PC-3 (cell line): ENCODE data around the gene ILK. TPM values are rescaled to one million over a fixed set of nuclear protein-coding genes. Genes with fewer than 3 reads are reported as not detected.

Source experiments
- ATAC-seq: fragments of 200-7000 bp; cut with Tn5 transposase; 2 replicates; pipeline ENCODE4 v1.9.1; 2020; ENCODE audit warnings: mild to moderate bottlenecking, moderate library complexity
- BruUV-seq: library from RNA; stranded (reverse); fragments of 400-500 nt; replicated peaks from 2 replicates; lab custom pipeline; 2021; lab: Mats Ljungman, UMichigan
- CTCF ChIA-PET: fragments of 300-600 bp; sonication (Branson Sonifier 250); formaldehyde crosslinking; loops from one replicate; lab custom pipeline; 2022; ENCODE audit warnings: antibody characterized with exemption; lab: Charles Lee
- POLR2A ChIA-PET: fragments of 300-600 bp; sonication (Branson Sonifier 250); formaldehyde crosslinking; loops from one replicate; lab custom pipeline; 2022; ENCODE audit warnings: antibody characterized with exemption; ENCODE audit not compliant: unreplicated experiment; lab: Charles Lee
- DNase-seq: peaks from one replicate; pipeline ENCODE4 v3.0.0-alpha.2; 2015
- H2AFZ ChIP-seq: fragments of 300-600 bp; sonication (generic); 2 replicates; pipeline ENCODE4 v1.6.0; 2016; ENCODE audit warnings: antibody characterized with exemption, low read length
- H3F3A ChIP-seq: fragments of 300-600 bp; sonication (generic); one replicate; pipeline ENCODE4 v1.6.0; 2017; ENCODE audit warnings: antibody characterized with exemption, low read length, control low read depth, mild to moderate bottlenecking; ENCODE audit not compliant: unreplicated experiment
- H3K27ac ChIP-seq: fragments of 300-600 bp; sonication (generic); 2 replicates; pipeline ENCODE4 v1.5.1; 2016; ENCODE audit warnings: mild to moderate bottlenecking, low read length
- H3K27me3 ChIP-seq: fragments of 300-600 bp; sonication (generic); 2 replicates; pipeline ENCODE4 v1.6.1; 2016; ENCODE audit warnings: low read length, mixed read lengths
- H3K36me3 ChIP-seq: fragments of 300-600 bp; sonication (generic); 2 replicates; pipeline ENCODE4 v1.6.1; 2016; ENCODE audit warnings: low read depth, mixed run types, low read length, mixed read lengths
- H3K4me1 ChIP-seq: fragments of 300-600 bp; sonication (generic); 2 replicates; pipeline ENCODE4 v1.5.1; 2016; ENCODE audit warnings: low read length; ENCODE audit not compliant: insufficient read depth
- H3K4me2 ChIP-seq: fragments of 300-600 bp; sonication (generic); 2 replicates; pipeline ENCODE4 v1.6.0; 2016; ENCODE audit warnings: low read length
- H3K4me3 ChIP-seq: fragments of 300-600 bp; sonication (generic); 2 replicates; pipeline ENCODE4 v1.5.1; 2016; ENCODE audit warnings: mild to moderate bottlenecking, low read length, mixed read lengths
- H3K79me2 ChIP-seq: fragments of 300-600 bp; sonication (generic); 2 replicates; pipeline ENCODE4 v1.6.1; 2017; ENCODE audit warnings: low read length, mixed read lengths
- H3K9ac ChIP-seq: fragments of 300-600 bp; sonication (generic); 2 replicates; pipeline ENCODE4 v1.6.0; 2016; ENCODE audit warnings: mild to moderate bottlenecking, low read length
- H3K9me2 ChIP-seq: fragments of 300-600 bp; sonication (generic); replicated peaks from 2 replicates; pipeline ENCODE4 v1.6.1; 2016; ENCODE audit warnings: mixed run types, low read length, mixed read lengths
- H3K9me3 ChIP-seq: fragments of 300-600 bp; sonication (generic); 2 replicates; pipeline ENCODE4 v1.6.1; 2016; ENCODE audit warnings: low read length, mixed read lengths
- H4K20me1 ChIP-seq: fragments of 300-600 bp; sonication (generic); 2 replicates; pipeline ENCODE4 v1.6.1; 2016; ENCODE audit warnings: low read length, mixed read lengths
- EZH2 ChIP-seq: fragments of 300-600 bp; sonication (generic); IDR thresholded peaks from one replicate; pipeline ENCODE4 v1.6.1; 2017; ENCODE audit warnings: antibody characterized with exemption, mild to moderate bottlenecking, low read length; ENCODE audit not compliant: unreplicated experiment
- EZH2phosphoT487 ChIP-seq: fragments of 300-600 bp; sonication (generic); IDR thresholded peaks from 2 replicates; pipeline ENCODE4 v1.6.1; 2018; ENCODE audit warnings: mild to moderate bottlenecking, antibody characterized with exemption, low read length, borderline replicate concordance
- intact Hi-C: fragments of 100-400 bp; cut with micrococcal nuclease; formaldehyde crosslinking; loops from 2 replicates; pipeline ENCODE4 v1.9.0; 2023
- total RNA-seq: library from RNA; depleted of rRNA; stranded (reverse); fragments of >200 nt; gene quantifications from 2 replicates; pipeline ENCODE4 v1.2.3, GENCODE V29; 2014
- TF ChIP-seq, protein P1 (sequence below): fragments of 300-600 bp; sonication (generic); conservative IDR thresholded peaks from 2 replicates; pipeline ENCODE4 v1.5.1; 2017; ENCODE audit warnings: antibody characterized with exemption, low read depth, mild to moderate bottlenecking, low read length

The ILK gene
- total RNA-seq, 1 experiment from 2014 or later: 73.9 TPM

DNA sequence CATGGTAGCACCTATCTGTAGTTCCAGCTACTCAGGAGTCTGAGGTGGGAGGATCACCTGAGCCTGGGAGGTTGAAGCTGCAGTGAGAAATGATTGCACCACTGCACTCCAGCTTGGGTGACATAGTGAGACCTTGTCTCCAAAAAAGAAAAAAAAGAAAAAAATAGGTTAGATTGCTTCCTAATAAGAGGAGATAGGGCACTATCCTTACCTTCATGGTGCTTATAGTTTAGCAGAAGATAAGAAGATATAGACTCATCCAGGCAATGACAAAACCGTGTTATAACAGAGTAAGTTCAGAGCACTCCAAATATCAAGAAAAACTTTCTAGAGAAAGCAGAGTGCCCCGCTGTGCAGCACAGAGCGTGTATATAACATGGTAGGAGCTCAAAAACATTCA is 42.3 kb upstream of the ILK start:
- Histone ChIP-seq H3K9me2 (no peaks in the 10 kb centered on the region), H3K27me3 (no peaks in the 10 kb centered on the region), H3F3A (no peaks in the 10 kb centered on the region), H3K27ac (no peak overlapping the region), H3K36me3 (no peaks in the 10 kb centered on the region), H2AFZ (no peak overlapping the region), H3K4me2 (no peak overlapping the region), H4K20me1 (no peaks in the 10 kb centered on the region), H3K9me3 (no peaks in the 10 kb centered on the region), H3K9ac (no peak overlapping the region), H3K4me1 (no peaks in the 10 kb centered on the region), H3K79me2 (no peaks in the 10 kb centered on the region), H3K4me3 (no peak overlapping the region)
- ChIA-PET POLR2A (no interaction called here), CTCF (no interaction called here)
- no TSS peak for BruUV-seq
- ATAC-seq (no peak), DNase-seq (no peak)
- intact Hi-C loops: no loop called here
- TF ChIP-seq EZH2phosphoT487 (no peak), EZH2 (no peak)
- TF ChIP-seq, protein P1, sequence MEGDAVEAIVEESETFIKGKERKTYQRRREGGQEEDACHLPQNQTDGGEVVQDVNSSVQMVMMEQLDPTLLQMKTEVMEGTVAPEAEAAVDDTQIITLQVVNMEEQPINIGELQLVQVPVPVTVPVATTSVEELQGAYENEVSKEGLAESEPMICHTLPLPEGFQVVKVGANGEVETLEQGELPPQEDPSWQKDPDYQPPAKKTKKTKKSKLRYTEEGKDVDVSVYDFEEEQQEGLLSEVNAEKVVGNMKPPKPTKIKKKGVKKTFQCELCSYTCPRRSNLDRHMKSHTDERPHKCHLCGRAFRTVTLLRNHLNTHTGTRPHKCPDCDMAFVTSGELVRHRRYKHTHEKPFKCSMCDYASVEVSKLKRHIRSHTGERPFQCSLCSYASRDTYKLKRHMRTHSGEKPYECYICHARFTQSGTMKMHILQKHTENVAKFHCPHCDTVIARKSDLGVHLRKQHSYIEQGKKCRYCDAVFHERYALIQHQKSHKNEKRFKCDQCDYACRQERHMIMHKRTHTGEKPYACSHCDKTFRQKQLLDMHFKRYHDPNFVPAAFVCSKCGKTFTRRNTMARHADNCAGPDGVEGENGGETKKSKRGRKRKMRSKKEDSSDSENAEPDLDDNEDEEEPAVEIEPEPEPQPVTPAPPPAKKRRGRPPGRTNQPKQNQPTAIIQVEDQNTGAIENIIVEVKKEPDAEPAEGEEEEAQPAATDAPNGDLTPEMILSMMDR: no peak

DNA sequence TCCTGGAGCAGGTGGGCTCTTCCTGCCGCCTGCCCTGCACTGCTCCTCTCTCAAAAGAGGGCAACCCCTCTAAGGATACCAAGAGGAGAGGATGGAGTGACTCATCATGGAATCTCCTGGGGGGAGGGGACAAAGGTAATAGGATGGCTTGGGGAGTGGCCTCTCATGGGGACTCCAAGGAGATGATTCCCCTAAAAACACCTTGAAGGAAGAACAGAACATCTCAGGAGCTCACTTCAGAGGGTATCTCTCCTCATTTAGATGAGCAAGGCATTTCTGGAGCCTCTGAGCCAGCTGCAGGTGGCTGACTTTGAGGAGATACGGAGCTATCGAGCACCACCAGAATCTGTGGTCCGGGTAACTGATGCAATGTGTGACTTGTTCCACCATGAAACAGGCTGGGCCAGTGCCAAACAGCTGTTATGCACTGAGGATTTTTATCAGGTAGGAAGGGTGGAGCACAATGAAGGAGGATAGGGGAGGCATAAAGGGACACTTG is 40.4 kb upstream of the ILK start:
- TF ChIP-seq EZH2 (no peak), EZH2phosphoT487 (no peak)
- TF ChIP-seq, protein P1: no peak
- DNase-seq (peak; percentile 9), ATAC-seq (no peak)
- ChIA-PET POLR2A (no interaction called here), CTCF (no interaction called here)
- peaks cover under 1% of the 10 kb centered on the region; the same call in 1 of the 2 replicates for H3K4me1 ChIP-seq
- H3K4me3 ChIP-seq: no peak overlapping the region
- no peaks in the 10 kb centered on the region for H3F3A ChIP-seq
- H3K4me2 ChIP-seq: no peak overlapping the region
- BruUV-seq: no TSS peak
- intact Hi-C loops: no loop called here
- H3K9me2 ChIP-seq: no peaks in the 10 kb centered on the region
- H4K20me1 ChIP-seq: no peaks in the 10 kb centered on the region
- no peaks in the 10 kb centered on the region for H3K9me3 ChIP-seq
- H3K36me3 ChIP-seq: no peaks in the 10 kb centered on the region
- H3K27me3 ChIP-seq: no peaks in the 10 kb centered on the region
- no peaks in the 10 kb centered on the region for H3K79me2 ChIP-seq
- no peak overlapping the region for H2AFZ ChIP-seq
- no peak overlapping the region for H3K9ac ChIP-seq
- H3K27ac ChIP-seq: no peak overlapping the region

DNA sequence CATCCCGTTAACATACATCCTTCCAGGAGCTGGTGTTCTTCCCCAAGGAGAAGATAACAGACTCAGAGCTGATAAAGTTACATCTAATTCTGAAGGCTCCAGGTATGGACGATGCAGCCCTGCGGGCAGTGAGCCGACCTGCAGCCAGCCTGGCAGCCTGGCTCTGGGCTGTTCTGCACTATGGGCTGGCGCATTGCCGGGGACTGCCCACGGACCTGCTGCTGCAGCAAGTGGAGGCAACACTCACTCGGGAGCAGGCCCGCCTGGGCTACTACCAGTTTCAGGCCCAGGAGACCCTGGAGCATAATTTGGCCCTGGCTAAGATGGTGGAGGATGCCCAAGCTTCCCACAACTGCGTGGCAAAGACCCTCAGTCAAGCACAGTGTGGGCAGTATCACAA is 39.9 kb upstream of the ILK start:
- no peak overlapping the region for H3K4me2 ChIP-seq
- no peak overlapping the region for H3K4me3 ChIP-seq
- H3K4me1 ChIP-seq: peaks cover 5% of the 10 kb centered on the region
- no peaks in the 10 kb centered on the region for H3K79me2 ChIP-seq
- ATAC-seq: no peak
- no TSS peak for BruUV-seq
- H3K9me2 ChIP-seq: no peaks in the 10 kb centered on the region
- H4K20me1 ChIP-seq: no peaks in the 10 kb centered on the region
- H3K27me3 ChIP-seq: no peaks in the 10 kb centered on the region
- TF ChIP-seq, protein P1: no peak
- TF ChIP-seq EZH2phosphoT487 (no peak), EZH2 (no peak)
- DNase-seq: no peak
- H3K9ac ChIP-seq: no peak overlapping the region
- ChIA-PET POLR2A (no interaction called here), CTCF (no interaction called here)
- no peak overlapping the region for H2AFZ ChIP-seq
- no peaks in the 10 kb centered on the region for H3K36me3 ChIP-seq
- intact Hi-C loops: no loop called here
- no peaks in the 10 kb centered on the region for H3F3A ChIP-seq
- no peak overlapping the region for H3K27ac ChIP-seq
- no peaks in the 10 kb centered on the region for H3K9me3 ChIP-seq
